Cardiac muscle cell (in vitro differentiated cells and primary cell): Measurements from ENCODE around the gene ZNF302. TPM values are rescaled to one million over a fixed set of nuclear protein-coding genes. Genes with fewer than 3 reads are reported as not detected.

Experiments used
- DNase-seq, 2 donors: peaks; one replicate each; pipeline versions ENCODE4 v3.0.0 to v3.0.0-alpha.2; 2010 to 2017; ENCODE audit warnings: low read depth in 1 of 2, low spot score in 1 of 2
- H3K27ac ChIP-seq: fragments of 200-600 bp; sonication (generic); 2 replicates; pipeline ENCODE4 v1.5.1; 2016
- H3K27me3 ChIP-seq: fragments of 200-600 bp; sonication (generic); 2 replicates; pipeline ENCODE4 v1.6.0; 2016; ENCODE audit warnings: control low read depth
- H3K36me3 ChIP-seq: fragments of 200-600 bp; sonication (generic); 2 replicates; pipeline ENCODE4 v1.5.1; 2016; ENCODE audit warnings: control low read depth
- H3K4me1 ChIP-seq: fragments of 200-600 bp; sonication (generic); 2 replicates; pipeline ENCODE4 v1.8.1; 2017; ENCODE audit warnings: low read depth, mild to moderate bottlenecking, mixed run types
- H3K4me3 ChIP-seq: fragments of 200-600 bp; sonication (generic); 2 replicates; pipeline ENCODE4 v1.5.1; 2016; ENCODE audit warnings: mild to moderate bottlenecking
- H3K9me3 ChIP-seq: fragments of 200-600 bp; sonication (generic); 2 replicates; pipeline ENCODE4 v1.5.1; 2017; ENCODE audit warnings: low read depth, mild to moderate bottlenecking, control low read depth
- polyA plus RNA-seq: library from polyadenylated mRNA; unstranded; fragments of >200 nt; fragmentation: Nextera tagmentation; extraction: Ambion mirVana; gene quantifications from 2 replicates; pipeline ENCODE4 v1.2.1, GENCODE V29; 2016
- total RNA-seq: library from RNA; depleted of rRNA; stranded (reverse); fragments of >200 nt; gene quantifications from 2 replicates; pipeline ENCODE4 v1.2.3, GENCODE V29; 2016
- TF ChIP-seq, protein P1 (sequence below): IDR thresholded peaks from 2 replicates; pipeline ENCODE4 v1.5.1; 2012; ENCODE audit warnings: low read depth, mild to moderate bottlenecking, low read length

ZNF302 gene
- total and polyA plus RNA-seq, 2 experiments from 2014 or later = 59.1 to 60.6 TPM

GRCh38 chr19:34732612-34733211, 55.2 kb downstream of the ZNF302 start:
- Histone ChIP-seq H3K4me3 (peak overlapping the region; percentile 78), H3K9me3 (no peaks in the 10 kb centered on the region), H3K4me1 (peaks cover 10% of the 10 kb centered on the region), H3K27ac (peak overlapping the region; percentile 100), H3K36me3 (no peaks in the 10 kb centered on the region), H3K27me3 (no peaks in the 10 kb centered on the region)
- DNase-seq = no peak
- TF ChIP-seq, protein P1, sequence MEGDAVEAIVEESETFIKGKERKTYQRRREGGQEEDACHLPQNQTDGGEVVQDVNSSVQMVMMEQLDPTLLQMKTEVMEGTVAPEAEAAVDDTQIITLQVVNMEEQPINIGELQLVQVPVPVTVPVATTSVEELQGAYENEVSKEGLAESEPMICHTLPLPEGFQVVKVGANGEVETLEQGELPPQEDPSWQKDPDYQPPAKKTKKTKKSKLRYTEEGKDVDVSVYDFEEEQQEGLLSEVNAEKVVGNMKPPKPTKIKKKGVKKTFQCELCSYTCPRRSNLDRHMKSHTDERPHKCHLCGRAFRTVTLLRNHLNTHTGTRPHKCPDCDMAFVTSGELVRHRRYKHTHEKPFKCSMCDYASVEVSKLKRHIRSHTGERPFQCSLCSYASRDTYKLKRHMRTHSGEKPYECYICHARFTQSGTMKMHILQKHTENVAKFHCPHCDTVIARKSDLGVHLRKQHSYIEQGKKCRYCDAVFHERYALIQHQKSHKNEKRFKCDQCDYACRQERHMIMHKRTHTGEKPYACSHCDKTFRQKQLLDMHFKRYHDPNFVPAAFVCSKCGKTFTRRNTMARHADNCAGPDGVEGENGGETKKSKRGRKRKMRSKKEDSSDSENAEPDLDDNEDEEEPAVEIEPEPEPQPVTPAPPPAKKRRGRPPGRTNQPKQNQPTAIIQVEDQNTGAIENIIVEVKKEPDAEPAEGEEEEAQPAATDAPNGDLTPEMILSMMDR = no peak

DNA sequence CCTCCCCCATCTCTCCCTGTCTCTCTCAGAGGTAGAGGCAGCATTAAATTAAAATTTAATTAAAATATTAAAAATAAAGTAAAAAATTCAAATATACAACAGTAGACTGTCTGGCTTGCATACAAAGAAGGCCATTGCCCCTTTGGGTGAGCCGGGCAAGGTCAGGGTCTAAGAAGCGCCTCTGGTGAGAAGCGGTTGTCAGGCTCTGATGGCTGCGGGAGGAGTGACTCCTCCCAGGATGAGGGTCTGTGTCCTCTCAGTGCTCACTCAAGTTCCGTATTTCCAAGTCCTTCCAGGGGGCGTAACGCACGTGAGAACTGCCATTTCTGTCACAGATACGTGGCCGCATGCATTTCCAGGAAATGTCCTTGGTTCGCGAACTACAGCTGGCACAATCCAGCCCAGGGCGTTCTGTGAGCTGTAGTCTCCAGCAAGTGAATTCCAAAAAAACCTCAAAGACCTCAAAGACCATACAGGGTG, 55.8 kb downstream of the ZNF302 start:
- no peaks in the 10 kb centered on the region for H3K9me3 ChIP-seq
- no peaks in the 10 kb centered on the region for H3K27me3 ChIP-seq
- peaks cover 10% of the 10 kb centered on the region for H3K4me1 ChIP-seq
- peak overlapping the region; percentile 78 for H3K4me3 ChIP-seq
- peak in 1 of 2 donors; percentile 78 for DNase-seq
- no peaks in the 10 kb centered on the region for H3K36me3 ChIP-seq
- TF ChIP-seq, protein P1 = no peak
- peak overlapping the region; percentile 100 for H3K27ac ChIP-seq

GRCh38 chr19:34733746-34734536, 56.5 kb downstream of the ZNF302 start, which contains the start of gene ZNF181:
Gene ZNF181 (plus strand): TSS chr19:34734243. CDS start chr19:34735038, 795 bp downstream.
- TF ChIP-seq, protein P1 = no peak
- peaks cover 10% of the 10 kb centered on the region for H3K4me1 ChIP-seq
- peak within 1 kb of the TSS; percentile 78 for H3K4me3 ChIP-seq
- no peaks in the 10 kb centered on the region for H3K9me3 ChIP-seq
- no peaks in the 10 kb centered on the region for H3K27me3 ChIP-seq
- H3K36me3 ChIP-seq = peaks cover under 1% of the 10 kb centered on the region
- DNase-seq = peak; percentile 92 to 94
- peak within 1 kb of the TSS; percentile 100 for H3K27ac ChIP-seq

GRCh38 chr19:34734537-34735103, 57.1 kb downstream of the ZNF302 start:
- peak in 1 of 2 donors; percentile 94 for DNase-seq
- Histone ChIP-seq H3K36me3 (peaks cover 7% of the 10 kb centered on the region), H3K27ac (peak overlapping the region; percentile 100), H3K9me3 (no peaks in the 10 kb centered on the region), H3K4me1 (peaks cover 10% of the 10 kb centered on the region), H3K27me3 (no peaks in the 10 kb centered on the region), H3K4me3 (peak overlapping the region; percentile 78)
- TF ChIP-seq, protein P1 = no peak

Other genes starting within 250 kb of the ZNF302 start
- 118 and 121 TPM in 2 replicates for gene UBA2, start 249.3 kb upstream of the ZNF302 start, total RNA-seq
- 71.9 and 95.3 TPM in 2 replicates for gene UBA2, start 249.3 kb upstream of the ZNF302 start, polyA plus RNA-seq
- 29.2 and 29.4 TPM in 2 replicates for gene WTIP, start 195.9 kb upstream of the ZNF302 start, total RNA-seq
- gene WTIP, start 195.9 kb upstream of the ZNF302 start, polyA plus RNA-seq = 12.8 and 13.6 TPM in 2 replicates
- gene SCGB2B2, start 519 bp upstream of the ZNF302 start, total RNA-seq = 0.27 TPM in 1 of 2 replicates, not detected in the other
- 0.23 and 0.29 TPM in 2 replicates for gene SCGB2B2, start 519 bp upstream of the ZNF302 start, polyA plus RNA-seq
- 28.5 and 33.2 TPM in 2 replicates for gene ZNF181, start 56.6 kb downstream of the ZNF302 start, total RNA-seq
- gene ZNF181, start 56.6 kb downstream of the ZNF302 start, polyA plus RNA-seq = 14.9 and 16.9 TPM in 2 replicates
- 18.4 and 22.7 TPM in 2 replicates for gene ZNF599, start 95.5 kb downstream of the ZNF302 start, total RNA-seq
- gene ZNF599, start 95.5 kb downstream of the ZNF302 start, polyA plus RNA-seq = 11.6 and 15.6 TPM in 2 replicates
- 4.6 and 4.7 TPM in 2 replicates for gene ZNF30, start 249.2 kb downstream of the ZNF302 start, total RNA-seq
- gene ZNF30, start 249.2 kb downstream of the ZNF302 start, polyA plus RNA-seq = 4.1 and 7.8 TPM in 2 replicates